Measurements from ENCODE around the gene IMMP2L.

IMMP2L gene

DNA sequence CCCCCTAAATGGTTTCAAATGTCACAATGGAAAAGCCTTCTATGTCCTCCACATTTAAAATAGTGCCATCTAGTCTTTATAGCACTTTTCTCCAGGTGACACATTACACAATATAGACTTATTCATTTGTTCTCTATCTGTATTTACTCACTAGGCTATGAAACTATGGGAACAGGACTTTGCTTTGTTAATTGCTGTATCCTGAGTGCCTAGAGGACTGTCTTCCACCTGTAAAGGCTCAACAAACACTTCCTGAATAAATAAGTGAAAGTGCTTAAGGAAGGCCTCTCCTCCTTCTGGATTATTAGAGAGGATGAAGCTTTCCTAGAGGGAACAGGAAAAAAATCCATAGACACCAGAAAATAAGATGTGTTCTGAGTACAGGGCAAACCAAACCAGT lies 868.9 kb downstream of the IMMP2L start:
- TF ChIP-seq, protein P1, sequence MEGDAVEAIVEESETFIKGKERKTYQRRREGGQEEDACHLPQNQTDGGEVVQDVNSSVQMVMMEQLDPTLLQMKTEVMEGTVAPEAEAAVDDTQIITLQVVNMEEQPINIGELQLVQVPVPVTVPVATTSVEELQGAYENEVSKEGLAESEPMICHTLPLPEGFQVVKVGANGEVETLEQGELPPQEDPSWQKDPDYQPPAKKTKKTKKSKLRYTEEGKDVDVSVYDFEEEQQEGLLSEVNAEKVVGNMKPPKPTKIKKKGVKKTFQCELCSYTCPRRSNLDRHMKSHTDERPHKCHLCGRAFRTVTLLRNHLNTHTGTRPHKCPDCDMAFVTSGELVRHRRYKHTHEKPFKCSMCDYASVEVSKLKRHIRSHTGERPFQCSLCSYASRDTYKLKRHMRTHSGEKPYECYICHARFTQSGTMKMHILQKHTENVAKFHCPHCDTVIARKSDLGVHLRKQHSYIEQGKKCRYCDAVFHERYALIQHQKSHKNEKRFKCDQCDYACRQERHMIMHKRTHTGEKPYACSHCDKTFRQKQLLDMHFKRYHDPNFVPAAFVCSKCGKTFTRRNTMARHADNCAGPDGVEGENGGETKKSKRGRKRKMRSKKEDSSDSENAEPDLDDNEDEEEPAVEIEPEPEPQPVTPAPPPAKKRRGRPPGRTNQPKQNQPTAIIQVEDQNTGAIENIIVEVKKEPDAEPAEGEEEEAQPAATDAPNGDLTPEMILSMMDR (IDR thresholded peaks at IDR 0.05; ENCODE audit: insufficient read depth, low read depth, low read length, missing control alignments), result no peak
- H3K4me3 ChIP-seq (ENCODE audit: low read length), result no peak overlapping the region
- DNase-seq (ENCODE audit: low read depth), result no peak

DNA sequence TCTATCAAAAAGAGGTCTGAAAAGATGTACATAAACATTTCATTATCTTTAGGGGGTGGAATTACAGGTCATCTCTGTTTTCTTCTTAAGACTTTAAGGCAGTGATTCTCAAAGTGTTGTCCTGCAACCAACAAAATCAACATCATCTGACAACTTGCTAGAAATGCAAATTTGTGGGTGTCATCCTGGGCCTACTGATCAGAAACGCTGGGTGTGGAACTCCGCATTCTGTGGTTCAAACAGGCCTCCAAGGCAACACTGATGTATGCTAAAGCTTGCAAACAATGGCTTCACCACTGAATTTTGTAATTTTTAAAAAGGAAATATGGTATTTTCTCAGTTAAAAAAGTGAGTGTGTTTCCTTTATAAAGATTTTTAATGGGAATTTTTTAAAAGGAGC lies 873.4 kb downstream of the IMMP2L start:
- DNase-seq (ENCODE audit: low read depth), result no peak
- no peak overlapping the region for H3K4me3 ChIP-seq (ENCODE audit: low read length)
- TF ChIP-seq, protein P1 (IDR thresholded peaks at IDR 0.05; ENCODE audit: insufficient read depth, low read depth, low read length, missing control alignments), result no peak

DNA sequence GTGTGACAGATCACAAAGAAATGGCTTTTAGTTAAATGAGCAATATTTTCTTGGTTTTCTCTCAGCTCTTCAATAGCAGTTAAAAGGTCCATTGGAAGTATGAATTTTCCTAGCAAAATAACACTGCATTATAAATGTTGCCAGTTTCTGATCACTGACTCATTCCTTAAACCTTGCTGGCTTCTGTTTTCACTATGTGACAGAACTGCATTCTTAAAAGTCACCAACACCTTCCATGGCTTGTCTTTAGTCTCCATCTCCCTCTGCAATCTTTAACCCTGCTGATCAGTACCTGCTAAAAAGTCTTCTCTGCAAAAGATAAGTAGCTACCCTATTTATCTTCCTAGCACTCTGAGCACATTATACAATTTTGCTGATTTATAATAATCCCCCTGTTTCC lies 876.4 kb downstream of the IMMP2L start:
- no peak overlapping the region for H3K4me3 ChIP-seq (ENCODE audit: low read length)
- DNase-seq (ENCODE audit: low read depth), result no peak
- TF ChIP-seq, protein P1 (IDR thresholded peaks at IDR 0.05; ENCODE audit: insufficient read depth, low read depth, low read length, missing control alignments), result no peak

DNA sequence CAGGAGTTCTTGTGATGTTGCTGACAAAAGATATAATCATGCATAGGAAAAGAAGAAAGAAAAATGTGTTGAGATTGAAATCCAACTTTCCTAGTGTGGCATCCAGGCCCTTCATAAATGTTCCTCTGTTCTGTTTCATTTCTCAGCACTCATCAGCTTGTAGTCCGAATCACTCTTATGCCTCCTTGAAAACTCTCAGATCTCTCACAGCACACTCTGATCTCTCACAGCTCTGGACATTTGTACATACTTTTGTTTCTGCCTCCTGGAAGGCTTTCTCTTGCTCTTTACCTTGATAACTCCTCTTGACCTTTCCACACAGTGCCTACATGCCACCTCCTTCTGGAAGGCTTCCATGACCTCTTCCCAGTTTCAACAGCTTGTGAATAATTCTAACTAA lies 880.4 kb downstream of the IMMP2L start:
- TF ChIP-seq, protein P1 (IDR thresholded peaks at IDR 0.05; ENCODE audit: insufficient read depth, low read depth, low read length, missing control alignments), result no peak
- no peak for DNase-seq (ENCODE audit: low read depth)
- no peak overlapping the region for H3K4me3 ChIP-seq (ENCODE audit: low read length)

DNA sequence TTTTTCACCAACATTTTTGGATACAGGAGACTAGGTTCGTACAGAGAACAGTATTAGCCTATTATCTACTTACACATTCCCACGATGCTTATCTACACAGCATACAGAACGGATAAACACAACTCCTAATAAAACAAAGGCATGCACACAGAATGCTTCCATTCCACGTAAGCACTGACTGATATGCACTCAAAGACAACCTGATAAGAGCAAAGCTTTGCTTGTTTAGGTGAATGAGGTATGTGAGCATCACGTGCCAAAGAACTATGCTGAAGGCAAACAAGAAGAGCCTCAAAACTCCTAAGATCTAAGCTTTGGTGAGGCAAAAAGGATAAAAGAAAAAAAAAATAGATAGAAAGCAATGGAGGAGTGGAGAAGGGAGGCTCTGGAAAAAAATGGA lies 884.9 kb downstream of the IMMP2L start:
- no peak for DNase-seq (ENCODE audit: low read depth)
- H3K4me3 ChIP-seq (ENCODE audit: low read length), result no peak overlapping the region
- TF ChIP-seq, protein P1 (IDR thresholded peaks at IDR 0.05; ENCODE audit: insufficient read depth, low read depth, low read length, missing control alignments), result no peak

DNA sequence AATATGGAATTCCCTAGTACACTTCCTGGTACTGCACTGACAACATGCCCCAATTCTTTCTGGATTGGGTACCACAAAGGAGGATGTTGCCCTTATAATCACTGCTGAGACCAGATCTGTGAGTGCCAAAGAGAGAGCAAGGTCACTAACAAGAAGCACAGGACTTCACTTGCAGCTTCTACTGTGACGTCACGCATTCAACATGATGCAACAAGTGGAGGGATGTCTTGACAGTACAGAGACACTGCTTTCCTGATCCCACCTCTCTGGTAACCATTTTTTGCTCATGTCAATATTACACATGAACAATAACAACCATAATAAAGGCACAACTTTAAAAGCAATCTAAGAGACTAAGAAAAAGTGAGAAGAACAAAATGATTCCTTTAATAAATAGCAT lies 885.5 kb downstream of the IMMP2L start:
- H3K4me3 ChIP-seq (ENCODE audit: low read length), result no peak overlapping the region
- TF ChIP-seq, protein P1 (IDR thresholded peaks at IDR 0.05; ENCODE audit: insufficient read depth, low read depth, low read length, missing control alignments), result no peak
- no peak for DNase-seq (ENCODE audit: low read depth)

DNA sequence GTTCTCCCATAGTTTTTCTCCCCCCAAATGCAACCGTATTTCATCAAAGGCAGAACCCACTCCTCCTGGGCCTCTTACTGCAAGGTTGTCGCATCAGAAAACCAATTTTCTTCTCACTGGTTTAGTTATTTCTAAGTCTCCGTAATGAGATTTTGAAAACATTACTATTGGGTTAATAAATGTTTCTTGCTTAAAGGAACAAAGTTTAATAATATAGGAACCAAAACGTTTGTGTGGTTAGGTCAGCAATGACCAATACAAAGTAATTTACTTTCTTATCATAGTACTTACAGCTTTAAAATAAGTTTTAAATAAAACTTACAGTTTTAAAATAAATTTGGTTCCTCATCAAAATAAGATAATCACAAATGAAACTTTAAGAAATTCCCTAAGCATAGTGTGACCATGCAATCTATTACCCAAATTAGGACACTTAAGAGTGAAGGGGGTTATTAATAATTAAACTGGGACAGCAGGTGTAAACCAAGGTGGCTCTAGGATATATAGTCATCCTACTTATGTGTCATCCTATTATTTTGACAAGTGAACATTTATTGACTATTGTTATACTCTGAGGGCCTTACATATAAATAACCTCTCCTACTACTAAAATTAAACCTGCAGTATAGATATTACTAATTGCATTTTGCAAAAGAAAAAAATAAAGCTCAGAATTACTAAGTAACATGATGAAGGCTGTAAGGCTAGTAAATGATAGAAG lies 886.7 kb downstream of the IMMP2L start:
- no peak overlapping the region for H3K4me3 ChIP-seq (ENCODE audit: low read length)
- TF ChIP-seq, protein P1 (IDR thresholded peaks at IDR 0.05; ENCODE audit: insufficient read depth, low read depth, low read length, missing control alignments), result no peak
- DNase-seq (ENCODE audit: low read depth), result no peak
